NCI-H526 treated with DMSO at 0.1 percent for 48 hours (cell line): ENCODE results near the gene CCND1.

Source experiments
- DNase-seq: peaks from one replicate; lab custom pipeline; 2025; lab: John Stamatoyannopoulos, UW

The CCND1 gene

DNA sequence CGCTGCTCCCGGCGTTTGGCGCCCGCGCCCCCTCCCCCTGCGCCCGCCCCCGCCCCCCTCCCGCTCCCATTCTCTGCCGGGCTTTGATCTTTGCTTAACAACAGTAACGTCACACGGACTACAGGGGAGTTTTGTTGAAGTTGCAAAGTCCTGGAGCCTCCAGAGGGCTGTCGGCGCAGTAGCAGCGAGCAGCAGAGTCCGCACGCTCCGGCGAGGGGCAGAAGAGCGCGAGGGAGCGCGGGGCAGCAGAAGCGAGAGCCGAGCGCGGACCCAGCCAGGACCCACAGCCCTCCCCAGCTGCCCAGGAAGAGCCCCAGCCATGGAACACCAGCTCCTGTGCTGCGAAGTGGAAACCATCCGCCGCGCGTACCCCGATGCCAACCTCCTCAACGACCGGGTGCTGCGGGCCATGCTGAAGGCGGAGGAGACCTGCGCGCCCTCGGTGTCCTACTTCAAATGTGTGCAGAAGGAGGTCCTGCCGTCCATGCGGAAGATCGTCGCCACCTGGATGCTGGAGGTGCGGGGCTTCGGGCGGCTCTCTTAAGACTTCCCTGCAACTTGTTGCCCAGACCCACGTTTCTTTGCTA, at the start of gene CCND1:
Gene CCND1 (plus strand): TSS at position 162 of the 587 bp plus-strand sequence. CDS start 158 bp downstream, at position 320.
- DNase-seq: peak; percentile 89

- no peak for DNase-seq
These were observed 47.8 kb upstream of the CCND1 start for GRCh38 chr11:69592986-69593650.

DNA sequence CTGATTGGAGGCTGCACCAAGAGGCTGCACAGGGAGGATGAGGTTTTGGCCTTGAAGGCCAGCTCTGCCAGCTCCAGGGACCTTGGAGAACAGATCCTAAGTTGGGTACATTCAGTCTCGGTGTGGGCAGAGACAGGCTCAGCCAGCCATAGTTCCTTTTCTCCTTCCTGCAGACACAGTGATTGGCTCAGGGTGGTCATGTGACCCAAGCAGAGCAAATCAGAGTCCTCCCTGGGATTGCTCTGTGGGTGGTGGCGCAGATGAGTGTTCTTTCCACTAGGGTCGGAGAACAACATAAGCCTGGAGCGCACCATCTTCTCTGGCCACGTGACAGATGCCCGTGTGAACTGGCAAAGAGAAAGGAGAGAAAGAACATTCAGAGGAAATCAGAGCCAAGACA, 47.1 kb upstream of the CCND1 start:
- no peak for DNase-seq

DNA sequence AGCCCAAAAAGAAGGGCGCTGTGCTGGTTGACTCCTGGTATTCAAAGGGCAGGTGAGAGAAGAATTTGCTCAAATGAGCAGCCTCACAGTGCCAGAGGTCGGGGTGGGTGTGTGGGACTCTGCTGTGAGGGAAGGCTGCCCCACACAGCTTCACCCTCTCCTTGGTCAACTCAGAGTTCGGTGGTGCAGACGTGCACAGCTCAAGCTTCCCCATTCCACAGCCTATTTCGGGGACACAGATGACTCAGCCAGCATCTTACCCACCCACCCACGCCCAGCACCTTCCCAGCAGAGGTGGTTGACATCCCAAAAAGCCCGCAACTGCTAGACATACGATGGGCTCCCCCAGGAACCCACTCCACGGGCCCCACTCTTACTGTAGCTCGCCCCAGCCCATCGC, 46.5 kb upstream of the CCND1 start:
- DNase-seq: no peak

GRCh38 chr11:69595805-69596665, 44.9 kb upstream of the CCND1 start:
- no peak for DNase-seq

DNA sequence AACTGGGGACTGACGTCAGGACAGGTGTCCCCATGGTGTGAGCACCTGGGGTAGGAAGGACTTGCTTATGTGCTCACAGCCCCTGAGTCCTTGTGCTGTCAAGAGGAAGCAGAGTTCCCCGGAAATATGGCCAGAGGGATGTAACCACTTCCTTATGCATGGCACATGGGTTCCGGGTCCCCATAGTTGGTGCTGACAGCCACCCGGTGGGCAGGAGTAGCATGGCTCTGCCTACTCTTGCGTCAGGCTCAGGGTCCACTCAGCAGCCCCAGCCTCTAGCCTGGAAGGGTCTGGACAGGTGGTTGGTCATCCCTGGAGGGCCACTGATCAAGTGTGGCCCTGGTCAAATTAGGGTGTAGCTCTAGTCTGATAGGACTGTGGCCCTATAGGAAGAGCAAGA, 42.8 kb upstream of the CCND1 start:
- DNase-seq: no peak

GRCh38 chr11:69599502-69599901, 41.5 kb upstream of the CCND1 start:
- no peak for DNase-seq

- DNase-seq: no peak
These were observed 41.0 kb upstream of the CCND1 start for GRCh38 chr11:69600001-69600400.

DNA sequence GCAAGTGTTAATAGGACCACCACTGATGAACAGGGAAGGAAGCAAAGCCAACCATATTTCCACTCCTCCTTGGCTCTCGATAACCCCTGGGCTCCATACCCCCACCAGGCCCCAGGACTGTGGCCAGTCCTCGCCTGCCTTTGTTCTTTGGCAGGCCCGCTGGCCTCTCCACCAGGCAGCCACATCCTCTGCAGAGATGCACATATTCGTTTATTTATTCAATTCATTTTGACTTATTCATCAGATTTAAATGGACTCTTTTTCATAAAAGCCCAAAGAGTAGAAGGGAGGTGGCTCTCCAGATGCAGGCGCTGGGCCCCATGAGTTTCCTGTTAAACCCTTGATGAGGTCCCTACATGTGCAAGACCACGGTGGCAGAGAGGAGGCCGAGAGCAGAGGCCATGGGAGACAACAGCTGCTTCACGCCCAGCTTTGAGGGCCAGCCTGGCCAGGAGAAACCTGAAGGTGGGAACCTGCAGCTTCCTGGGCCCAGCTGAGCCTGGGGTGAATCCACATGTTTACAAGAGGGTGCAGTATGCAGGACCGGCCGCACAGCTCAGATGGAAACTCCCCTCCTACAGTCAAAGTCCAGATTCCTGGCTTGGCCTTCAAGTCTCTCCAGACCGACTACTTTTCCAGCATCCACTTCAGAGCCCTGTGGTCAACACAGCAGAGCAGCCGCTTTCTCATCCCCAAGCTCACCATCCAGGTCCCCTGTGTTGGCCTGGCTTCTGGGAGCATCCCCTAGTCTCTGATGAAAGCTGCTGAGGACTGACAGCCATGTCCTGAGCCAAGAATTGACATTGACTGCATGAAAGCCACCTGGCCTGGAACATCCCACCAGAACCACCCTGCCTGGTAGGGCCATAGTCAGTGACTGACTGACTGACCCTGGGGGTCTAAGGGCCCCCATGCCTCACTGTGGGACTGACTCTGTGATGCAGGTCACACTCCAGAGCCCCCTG, 39.7 kb upstream of the CCND1 start:
- no peak for DNase-seq

DNA sequence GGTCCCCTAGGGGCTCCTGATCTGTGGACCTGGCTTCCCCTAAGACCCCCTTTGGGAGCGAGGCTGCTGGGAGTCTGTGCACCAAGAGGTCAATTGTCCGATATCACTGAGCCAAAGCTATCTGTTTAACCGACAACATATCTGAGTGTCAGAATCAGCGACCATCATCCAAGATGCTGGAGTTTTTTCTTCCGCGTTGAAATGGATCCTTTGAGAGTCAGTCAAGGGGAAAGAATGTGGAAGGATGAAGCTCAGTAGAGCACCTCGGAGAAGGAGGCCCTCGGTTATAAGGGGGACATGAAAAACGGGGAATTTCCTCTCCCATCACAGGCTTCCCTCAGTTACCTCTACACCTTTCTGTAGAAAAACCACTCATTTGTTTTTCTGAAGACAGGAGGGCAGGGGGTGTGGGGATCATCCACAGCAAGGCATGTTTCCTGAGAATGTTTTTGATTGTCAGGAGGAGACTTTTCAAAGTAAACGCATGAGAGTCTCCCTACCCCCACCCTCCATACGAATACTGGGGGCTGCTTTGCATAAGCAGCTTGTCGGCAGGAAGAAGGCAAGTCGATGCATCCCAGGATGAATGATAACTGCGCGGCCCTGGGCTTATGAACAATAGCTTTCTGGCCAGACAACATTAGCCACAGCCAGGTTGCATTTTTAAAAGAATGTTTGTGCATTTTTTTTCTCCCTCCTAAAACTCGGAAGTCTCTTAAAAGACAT, 37.7 kb upstream of the CCND1 start:
- peak; percentile 71 for DNase-seq

DNA sequence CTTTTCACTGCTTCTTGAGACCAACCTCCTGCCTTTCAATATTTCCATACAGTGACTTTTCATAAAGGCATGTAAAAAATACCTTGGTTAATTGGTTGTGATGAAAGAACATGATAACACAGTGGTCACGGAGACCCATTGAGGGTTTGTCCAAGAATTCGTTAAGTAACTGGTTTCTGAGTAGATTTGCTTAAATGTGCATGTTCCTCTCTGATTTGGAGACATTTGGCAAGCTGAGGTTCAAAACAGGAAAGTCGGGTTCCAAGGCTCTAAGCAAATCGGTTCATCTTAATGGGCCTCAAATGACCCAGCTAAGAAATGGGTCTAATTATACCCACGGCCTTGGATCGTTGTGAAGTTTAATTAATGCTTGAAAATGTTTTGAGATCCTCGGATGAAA, 36.9 kb upstream of the CCND1 start:
- DNase-seq: peak; percentile 21

GRCh38 chr11:69605737-69606526, 35.0 kb upstream of the CCND1 start:
- no peak for DNase-seq

DNA sequence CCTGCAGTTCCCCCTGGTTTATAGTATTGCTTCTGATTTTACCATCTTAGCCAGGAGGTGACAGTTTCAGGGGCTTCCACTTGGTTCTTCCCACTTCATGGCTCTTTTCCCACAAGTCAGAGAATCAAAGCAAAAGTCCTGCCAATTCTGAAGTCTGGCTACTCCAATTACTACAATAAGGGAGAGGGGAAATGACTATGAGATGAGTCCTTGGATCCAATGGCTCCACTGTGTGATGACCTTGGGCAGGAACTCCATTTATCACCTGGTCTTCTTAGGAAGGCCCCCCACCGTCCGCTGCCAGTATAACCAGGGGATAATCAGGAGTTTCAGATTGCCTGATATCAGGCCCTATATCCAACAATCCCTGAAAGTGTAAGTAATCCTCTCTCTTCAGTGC, 31.6 kb upstream of the CCND1 start:
- no peak for DNase-seq

DNA sequence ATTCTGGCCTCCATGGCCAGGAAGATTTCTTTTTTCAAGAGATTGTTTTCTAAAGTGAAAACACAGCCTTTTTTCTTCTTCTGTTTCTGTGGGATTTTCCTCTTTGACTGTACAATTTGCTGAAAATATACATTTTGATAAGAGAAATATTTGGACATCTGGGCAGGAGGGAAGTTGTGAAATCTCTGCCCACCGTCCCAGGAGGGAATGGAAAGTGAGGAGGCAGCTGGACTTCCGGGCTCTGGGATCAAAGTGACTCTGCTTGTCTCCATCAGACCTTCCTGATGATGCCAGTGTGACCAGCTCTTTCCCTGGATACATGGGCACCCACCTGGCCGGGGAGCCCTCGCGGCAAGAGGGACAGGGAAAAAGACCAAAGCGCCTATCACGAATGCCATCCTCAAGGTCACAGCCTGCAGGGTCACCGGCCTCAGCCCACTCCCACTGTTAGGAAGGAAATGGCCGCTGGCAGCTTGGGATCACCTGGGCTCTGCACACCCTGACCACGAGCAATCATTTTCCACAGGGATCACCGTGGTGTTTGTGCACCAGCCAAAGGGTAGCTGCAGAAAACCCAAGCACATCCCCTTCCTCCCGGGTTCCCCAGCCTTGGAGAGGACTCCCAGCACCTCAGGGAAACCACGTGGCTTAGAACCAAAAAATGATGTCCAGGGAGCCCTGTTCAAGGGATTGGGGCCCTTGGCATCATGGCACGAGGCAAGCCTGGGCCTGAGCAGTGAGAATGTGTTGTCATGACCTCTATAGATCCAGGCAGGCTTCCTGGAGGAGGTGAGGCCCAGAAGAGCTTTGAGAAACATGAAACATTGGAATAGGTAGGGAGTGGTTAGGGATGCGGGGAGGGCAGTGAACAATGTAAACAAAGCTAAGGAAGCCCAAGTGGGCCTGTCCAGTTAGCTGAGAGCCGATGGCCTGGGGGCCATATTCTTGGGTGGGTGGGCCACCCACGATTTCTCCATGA, 29.1 kb upstream of the CCND1 start:
- no peak for DNase-seq

- no peak for DNase-seq
These were observed 27.4 kb upstream of the CCND1 start for GRCh38 chr11:69613594-69613993.

DNA sequence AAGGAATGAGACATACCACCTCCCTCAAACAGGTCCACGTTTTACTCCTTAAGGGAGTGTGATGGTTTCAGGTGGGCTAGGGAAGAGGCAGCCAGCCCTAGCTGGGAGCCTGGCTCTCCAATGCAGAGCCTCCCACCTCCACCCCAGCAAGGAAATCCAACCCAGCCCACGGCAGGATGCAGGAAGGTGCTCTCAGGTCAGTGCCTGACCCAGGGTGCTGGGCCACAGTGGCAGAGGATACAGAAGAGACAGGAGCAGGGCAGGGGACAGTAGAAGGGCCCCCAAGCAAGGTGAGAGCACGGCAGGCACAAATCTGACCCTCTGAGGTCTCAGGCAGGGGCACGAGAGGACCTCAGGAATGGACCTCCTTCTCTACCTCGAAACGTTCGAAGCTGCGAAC, 26.9 kb upstream of the CCND1 start:
- no peak for DNase-seq

DNA sequence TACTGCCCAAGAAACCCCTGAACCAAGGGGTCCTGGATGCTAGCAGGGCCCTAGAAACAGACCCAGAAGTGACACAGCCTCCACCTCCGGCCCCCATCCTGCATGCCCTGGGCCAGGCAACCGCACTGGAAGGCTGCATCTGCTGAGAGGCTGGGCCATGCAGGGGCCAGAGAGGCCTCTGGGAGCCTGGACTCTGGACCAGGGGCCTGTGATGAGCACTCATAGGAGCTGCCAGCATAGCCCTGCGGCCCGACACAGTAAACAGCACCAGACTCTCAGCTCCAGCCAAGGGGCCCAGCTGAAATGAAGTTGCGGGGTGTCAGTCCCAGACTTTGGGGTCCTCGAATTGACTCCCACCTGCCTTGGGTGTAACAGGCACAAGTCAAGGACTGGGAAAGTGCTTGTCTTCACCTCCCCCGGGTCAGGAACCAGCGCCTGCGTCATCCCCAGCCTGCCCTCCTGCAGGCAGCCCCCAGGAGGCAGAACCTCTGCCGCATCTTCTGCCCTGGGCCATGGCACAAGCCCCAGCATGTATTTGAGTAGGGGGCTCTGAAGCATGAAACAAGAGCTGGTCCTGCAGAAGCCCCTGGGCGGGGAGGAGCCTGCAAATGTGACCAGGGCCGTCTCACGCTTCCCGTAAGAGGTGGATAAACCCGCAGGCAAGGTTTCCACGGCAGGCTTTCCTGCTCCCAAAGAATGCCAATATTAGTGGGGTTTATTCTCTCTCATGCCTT, 25.2 kb upstream of the CCND1 start:
- no peak for DNase-seq

DNA sequence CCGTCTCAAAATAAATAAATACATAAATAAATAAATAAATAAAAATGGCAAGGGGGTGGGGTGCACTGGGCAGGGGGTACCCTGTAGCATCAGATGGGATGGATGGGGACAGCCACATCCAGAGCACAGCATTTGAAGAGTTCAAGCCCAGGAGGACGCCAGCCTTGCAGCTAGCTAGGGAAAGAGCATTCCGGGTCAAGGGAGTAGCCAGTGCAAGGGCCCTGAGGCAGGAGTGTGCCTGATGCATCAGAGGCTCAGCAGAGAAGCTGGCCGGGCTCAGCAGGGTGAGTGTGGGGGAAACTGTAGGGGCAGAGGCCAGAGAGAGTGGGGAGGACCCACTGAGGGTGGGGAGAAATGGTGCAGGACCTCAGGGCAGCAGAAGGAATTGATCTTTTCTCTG, 23.7 kb upstream of the CCND1 start:
- no peak for DNase-seq

DNA sequence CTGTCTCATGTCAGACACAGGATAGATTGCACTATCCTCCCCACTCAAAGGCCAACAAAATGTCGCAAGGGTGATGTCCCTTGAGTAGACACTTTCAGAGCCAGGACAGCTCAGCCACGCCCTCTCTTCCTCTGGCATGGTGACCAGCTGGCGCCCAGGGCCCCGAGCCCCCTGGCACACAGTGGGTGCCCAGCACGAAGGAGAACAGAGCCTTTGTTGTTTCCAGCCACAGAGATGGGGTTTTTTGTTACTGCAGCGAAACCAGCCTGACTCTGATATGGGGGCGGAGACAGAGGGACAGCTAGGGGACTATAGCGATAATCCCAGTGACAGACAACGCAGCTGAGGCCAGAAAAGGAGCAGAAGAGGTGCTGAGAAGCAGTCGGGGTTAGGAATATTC, 23.3 kb upstream of the CCND1 start:
- DNase-seq: no peak
